SJCRH30 (cell line): ENCODE data around the gene ARHGAP26. TPM values are rescaled to one million over a fixed set of nuclear protein-coding genes. Genes with fewer than 3 reads are reported as not detected.
A peak's percentile ranks its signal among the peaks of the same experiment; 100 is the strongest.

Source experiments
- DNase-seq, 2 experiments: peaks; one replicate each; pipeline ENCODE4 v3.0.0-alpha.2; 2015 to 2020
- H3K27ac ChIP-seq: fragments of 250-450 bp; sonication (Bioruptor Pico); 2 replicates; pipeline ENCODE4 v1.5.1; 2020; ENCODE audit warnings: mild to moderate bottlenecking, moderate library complexity
- H3K27me3 ChIP-seq: fragments of 250-450 bp; sonication (Bioruptor Pico); 2 replicates; pipeline ENCODE4 v1.5.1; 2020; ENCODE audit warnings: mild to moderate bottlenecking, moderate library complexity
- H3K36me3 ChIP-seq: fragments of 250-450 bp; sonication (Bioruptor Pico); 2 replicates; pipeline ENCODE4 v1.5.1; 2020; ENCODE audit warnings: mild to moderate bottlenecking, moderate library complexity
- H3K4me1 ChIP-seq: fragments of 250-450 bp; sonication (Bioruptor Pico); 2 replicates; pipeline ENCODE4 v1.5.1; 2020; ENCODE audit warnings: mild to moderate bottlenecking, moderate library complexity
- H3K4me3 ChIP-seq: fragments of 250-450 bp; sonication (Bioruptor Pico); 2 replicates; pipeline ENCODE4 v1.5.1; 2020; ENCODE audit warnings: mild to moderate bottlenecking, moderate library complexity
- H3K9me3 ChIP-seq: fragments of 250-450 bp; sonication (Bioruptor Pico); replicated peaks from 2 replicates; pipeline ENCODE4 v1.5.1; 2020; ENCODE audit warnings: mild to moderate bottlenecking, moderate library complexity
- total RNA-seq: library from RNA; depleted of rRNA; stranded (reverse); fragments of >200 nt; shearing (Covaris generic); gene quantifications from 2 replicates; pipeline ENCODE4 v1.2.3, GENCODE V29; 2014

ARHGAP26 gene
- total RNA-seq, 1 experiment from 2014 or later, result 16.9 TPM

DNA sequence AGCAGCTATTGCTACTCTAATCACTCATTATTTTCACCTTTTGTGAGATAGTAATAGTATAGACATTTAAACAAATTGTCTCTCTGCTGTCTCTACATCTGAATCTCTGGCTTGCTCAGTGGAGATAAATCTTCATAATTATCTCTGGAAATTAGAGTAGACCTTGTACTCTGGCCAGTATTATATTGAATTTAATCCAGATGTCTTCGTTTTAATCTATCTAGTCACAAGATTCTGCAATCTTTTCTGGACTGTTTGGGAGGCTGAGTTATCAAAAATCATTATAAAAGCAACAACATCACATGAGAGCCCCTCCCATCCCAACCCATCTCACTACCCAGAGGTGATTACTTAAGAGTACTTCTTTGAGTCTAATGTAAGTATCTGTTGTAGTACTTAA is 19.0 kb downstream of the ARHGAP26 start:
- Histone ChIP-seq H3K27ac (no peak overlapping the region), H3K36me3 (no peaks in the 10 kb centered on the region), H3K4me1 (no peaks in the 10 kb centered on the region), H3K9me3 (no peaks in the 10 kb centered on the region), H3K4me3 (no peak overlapping the region), H3K27me3 (no peaks in the 10 kb centered on the region)
- no peak for DNase-seq

GRCh38 chr5:142792012-142792864 is 22.1 kb downstream of the ARHGAP26 start:
- no peaks in the 10 kb centered on the region for H3K36me3 ChIP-seq
- H3K27ac ChIP-seq, result no peak overlapping the region
- H3K4me1 ChIP-seq, result no peaks in the 10 kb centered on the region
- H3K4me3 ChIP-seq, result no peak overlapping the region
- no peaks in the 10 kb centered on the region for H3K9me3 ChIP-seq
- DNase-seq, result no peak
- no peaks in the 10 kb centered on the region for H3K27me3 ChIP-seq

- Histone ChIP-seq H3K9me3 (no peaks in the 10 kb centered on the region), H3K36me3 (no peaks in the 10 kb centered on the region), H3K27ac (no peak overlapping the region), H3K4me1 (no peaks in the 10 kb centered on the region), H3K27me3 (no peaks in the 10 kb centered on the region), H3K4me3 (no peak overlapping the region)
- no peak for DNase-seq
These were observed 22.7 kb downstream of the ARHGAP26 start for GRCh38 chr5:142792865-142793232.

DNA sequence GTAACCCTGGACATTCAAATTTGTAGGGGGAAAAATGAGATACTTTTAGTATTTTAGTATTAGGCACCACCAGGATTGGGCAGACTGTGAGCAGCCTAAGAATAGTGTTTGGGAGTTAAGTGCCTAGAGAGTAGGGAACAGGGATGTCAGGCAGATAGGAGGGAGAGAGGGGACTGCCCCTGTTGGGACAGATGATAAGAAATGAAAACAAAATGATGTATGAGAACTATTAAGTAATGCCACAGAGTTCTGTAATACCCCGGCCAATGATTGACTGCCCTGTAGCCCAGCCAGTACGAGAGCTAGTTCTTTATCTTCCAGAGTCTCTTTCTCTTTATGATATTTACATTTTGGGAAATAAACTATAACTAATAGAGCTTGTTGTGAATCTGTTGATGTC is 24.4 kb downstream of the ARHGAP26 start:
- Histone ChIP-seq H3K9me3 (no peaks in the 10 kb centered on the region), H3K4me3 (no peak overlapping the region), H3K36me3 (no peaks in the 10 kb centered on the region), H3K27me3 (no peaks in the 10 kb centered on the region), H3K4me1 (no peaks in the 10 kb centered on the region), H3K27ac (no peak overlapping the region)
- no peak for DNase-seq

GRCh38 chr5:142795251-142795650 is 25.1 kb downstream of the ARHGAP26 start:
- Histone ChIP-seq H3K27me3 (no peaks in the 10 kb centered on the region), H3K9me3 (no peaks in the 10 kb centered on the region), H3K4me3 (no peak overlapping the region), H3K36me3 (no peaks in the 10 kb centered on the region), H3K27ac (no peak overlapping the region), H3K4me1 (no peaks in the 10 kb centered on the region)
- no peak for DNase-seq

DNA sequence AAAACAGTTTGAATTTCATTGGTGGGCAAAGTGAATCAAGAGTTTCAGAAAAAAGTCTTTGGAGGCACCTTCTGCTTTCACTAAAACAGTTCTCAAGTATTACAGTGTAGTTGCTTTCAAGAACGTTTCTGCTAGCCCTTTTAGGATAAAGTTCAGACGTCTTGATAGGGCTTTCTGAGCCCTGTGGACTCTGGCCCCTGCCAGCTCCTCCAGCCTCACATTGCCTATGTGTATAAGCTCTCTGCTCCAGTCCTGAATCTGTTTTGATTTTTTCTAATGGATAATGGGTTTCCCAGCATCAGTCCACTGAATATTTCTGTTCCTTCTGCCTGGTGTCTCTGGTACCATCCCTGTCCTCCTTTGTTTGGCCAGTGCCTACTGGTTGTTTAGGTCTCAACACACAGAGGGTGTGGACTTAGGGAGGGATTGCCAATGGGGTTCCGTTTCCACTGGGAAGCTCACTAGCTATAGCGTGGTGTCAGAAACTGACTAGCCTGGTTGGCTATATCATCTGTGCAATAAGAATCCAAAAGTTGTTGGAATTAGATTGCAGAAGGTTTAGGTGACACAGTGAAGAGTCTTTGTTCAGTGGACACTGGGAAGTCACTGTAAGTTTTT is 26.4 kb downstream of the ARHGAP26 start:
- H3K27ac ChIP-seq, result no peak overlapping the region
- H3K36me3 ChIP-seq, result no peaks in the 10 kb centered on the region
- H3K9me3 ChIP-seq, result no peaks in the 10 kb centered on the region
- no peak for DNase-seq
- H3K4me3 ChIP-seq, result no peak overlapping the region
- no peaks in the 10 kb centered on the region for H3K4me1 ChIP-seq
- H3K27me3 ChIP-seq, result no peaks in the 10 kb centered on the region

DNA sequence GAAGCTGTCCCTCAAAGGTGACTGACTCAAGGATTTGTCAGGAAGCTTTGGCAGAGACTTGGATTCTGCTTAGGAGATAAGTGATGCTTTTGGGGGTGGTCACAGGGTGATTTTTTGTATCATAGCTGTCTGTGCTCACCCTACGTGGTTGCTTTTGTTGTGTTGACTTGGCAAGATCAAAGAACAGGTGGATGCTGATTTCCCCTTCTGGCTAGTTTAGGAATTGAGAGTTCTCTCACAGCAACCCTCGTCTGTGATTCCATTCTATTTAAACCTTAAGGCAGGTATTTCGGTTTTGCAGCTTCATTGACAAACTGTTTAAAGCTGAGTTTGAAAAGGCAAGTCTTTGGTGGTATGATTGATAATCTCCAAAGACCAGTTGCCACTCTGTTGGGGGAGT is 27.2 kb downstream of the ARHGAP26 start:
- no peaks in the 10 kb centered on the region for H3K36me3 ChIP-seq
- DNase-seq, result no peak
- no peak overlapping the region for H3K27ac ChIP-seq
- H3K9me3 ChIP-seq, result no peaks in the 10 kb centered on the region
- no peak overlapping the region for H3K4me3 ChIP-seq
- no peaks in the 10 kb centered on the region for H3K4me1 ChIP-seq
- no peaks in the 10 kb centered on the region for H3K27me3 ChIP-seq

- no peak for DNase-seq
- Histone ChIP-seq H3K9me3 (no peaks in the 10 kb centered on the region), H3K4me3 (no peak overlapping the region), H3K36me3 (no peaks in the 10 kb centered on the region), H3K27ac (no peak overlapping the region), H3K27me3 (no peaks in the 10 kb centered on the region), H3K4me1 (no peaks in the 10 kb centered on the region)
These were observed 28.1 kb downstream of the ARHGAP26 start for GRCh38 chr5:142798099-142798770.

DNA sequence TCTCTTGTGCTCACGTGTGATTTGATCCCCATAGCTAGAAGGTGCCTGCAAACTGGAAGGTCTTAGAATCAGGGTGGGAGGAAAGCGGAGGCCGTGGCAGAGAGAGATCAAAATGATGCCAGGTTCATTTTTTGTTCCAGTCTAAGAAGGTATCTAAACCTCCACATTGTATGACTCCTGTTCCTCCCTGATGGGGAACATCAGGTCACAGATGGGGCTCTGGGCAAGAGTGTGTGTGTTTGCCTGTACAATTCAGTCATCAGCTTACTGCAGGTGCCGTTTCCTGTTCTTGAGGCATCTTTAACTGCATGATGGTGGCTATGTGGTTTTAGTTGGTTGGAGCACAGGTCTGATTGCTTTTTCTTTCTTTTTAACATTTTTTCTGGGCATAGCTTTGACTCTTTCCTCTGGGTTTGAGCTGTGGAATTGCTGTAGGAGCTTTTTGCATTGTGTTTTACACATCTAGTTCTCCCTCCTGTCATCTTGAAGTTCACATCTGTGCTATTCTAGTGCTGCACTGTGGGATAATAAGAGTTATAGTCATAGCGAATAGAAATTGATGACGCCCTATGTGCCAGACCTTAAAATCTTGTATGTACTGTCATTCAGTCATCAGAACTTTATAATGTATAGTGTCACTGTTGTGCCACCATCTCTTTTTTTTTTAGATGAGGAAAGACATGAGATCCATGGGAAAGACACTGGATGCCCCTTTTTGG is 30.8 kb downstream of the ARHGAP26 start:
- Histone ChIP-seq H3K36me3 (no peaks in the 10 kb centered on the region), H3K4me3 (no peak overlapping the region)
- no peak for DNase-seq

DNA sequence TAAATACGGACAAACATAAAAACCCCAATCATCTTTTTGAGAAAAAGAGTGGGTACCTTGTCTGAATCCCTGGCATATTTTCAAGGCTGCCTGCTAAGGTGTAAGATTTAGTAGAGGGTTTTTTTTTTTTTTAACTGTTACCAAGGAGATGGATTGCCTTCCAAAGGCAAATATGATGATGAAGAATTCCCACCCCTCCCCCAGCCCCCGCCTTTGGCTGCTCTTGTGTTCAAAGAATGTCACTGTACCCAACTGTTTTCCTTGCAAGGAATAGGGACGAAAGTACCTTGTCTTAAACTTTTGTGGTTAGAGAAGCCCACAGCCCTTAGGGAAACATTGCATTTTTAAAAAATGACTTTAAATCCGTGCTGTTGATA is 31.3 kb downstream of the ARHGAP26 start:
- Histone ChIP-seq H3K4me1 (peaks cover 8% of the 10 kb centered on the region), H3K27me3 (no peaks in the 10 kb centered on the region), H3K27ac (no peak overlapping the region), H3K36me3 (no peaks in the 10 kb centered on the region), H3K4me3 (no peak overlapping the region), H3K9me3 (no peaks in the 10 kb centered on the region)
- DNase-seq, result no peak

More for the DNA sequence above, 30.8 kb downstream of the ARHGAP26 start:
- no peaks in the 10 kb centered on the region for H3K9me3 ChIP-seq
- no peak overlapping the region for H3K27ac ChIP-seq
- no peaks in the 10 kb centered on the region for H3K27me3 ChIP-seq
- peaks cover 3% of the 10 kb centered on the region; the same call in 1 of the 2 replicates for H3K4me1 ChIP-seq

DNA sequence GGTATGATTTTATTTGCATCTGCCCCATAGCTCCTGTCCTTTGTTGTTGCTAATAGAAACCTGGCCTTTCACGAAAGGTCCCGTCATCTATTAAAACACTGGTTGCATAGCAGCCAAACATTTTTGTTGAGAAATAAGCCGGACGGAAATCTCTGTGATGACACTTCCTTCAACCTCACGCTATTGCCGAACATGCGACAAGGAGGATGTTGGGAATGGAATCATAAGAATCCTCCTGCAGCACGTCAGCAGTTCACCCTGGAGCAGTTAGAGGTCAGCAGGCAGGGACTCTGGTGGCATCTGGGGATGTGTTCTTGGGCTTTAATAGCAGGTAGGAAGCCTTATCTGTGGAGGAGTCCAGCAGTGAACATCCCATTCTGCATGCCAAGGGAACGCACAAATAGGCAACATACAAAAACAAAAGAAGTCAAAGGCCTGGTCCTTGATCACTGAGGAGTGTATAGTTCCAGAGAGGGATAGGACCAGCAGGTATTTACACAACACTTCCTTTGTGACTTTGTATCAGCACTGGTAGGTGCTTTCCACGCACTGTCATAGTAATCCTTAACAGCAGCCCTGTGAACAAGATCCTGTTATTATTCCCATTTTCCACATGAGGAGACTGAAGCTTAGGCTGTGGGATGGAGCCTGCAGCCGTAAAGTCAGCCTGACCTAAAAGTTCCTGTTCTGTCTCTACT is 33.4 kb downstream of the ARHGAP26 start:
- Histone ChIP-seq H3K36me3 (no peaks in the 10 kb centered on the region), H3K4me1 (peaks cover 27% of the 10 kb centered on the region), H3K9me3 (no peaks in the 10 kb centered on the region), H3K27me3 (no peaks in the 10 kb centered on the region), H3K4me3 (no peak overlapping the region), H3K27ac (no peak overlapping the region)
- no peak for DNase-seq

- Histone ChIP-seq H3K4me3 (no peak overlapping the region), H3K4me1 (peaks cover 45% of the 10 kb centered on the region)
These were observed 35.2 kb downstream of the ARHGAP26 start for GRCh38 chr5:142805339-142805738.

DNA sequence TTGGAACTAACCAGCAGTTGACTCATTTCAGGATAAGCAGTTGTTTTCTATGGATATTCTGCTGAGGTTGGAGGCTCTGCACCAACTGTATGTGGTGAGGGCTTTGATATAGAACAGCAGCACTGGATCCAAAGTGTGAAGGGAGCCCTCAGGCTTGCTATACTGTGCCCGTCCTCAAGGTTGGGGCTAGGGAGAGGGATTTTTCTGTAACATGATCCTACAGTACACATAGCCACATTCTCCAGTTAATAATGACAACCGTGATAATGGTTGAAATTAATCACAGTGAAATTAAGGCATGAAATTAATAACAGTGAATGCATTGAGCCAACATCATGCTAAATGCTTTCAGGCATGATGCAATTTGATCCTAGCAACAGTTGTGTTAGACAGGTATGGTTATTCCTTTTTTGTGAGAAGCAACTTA is 36.7 kb downstream of the ARHGAP26 start:
- Histone ChIP-seq H3K27ac (peak overlapping the region; percentile 77), H3K27me3 (no peaks in the 10 kb centered on the region), H3K9me3 (no peaks in the 10 kb centered on the region), H3K36me3 (no peaks in the 10 kb centered on the region), H3K4me3 (no peak overlapping the region), H3K4me1 (peaks cover 56% of the 10 kb centered on the region)
- peak; percentile 84 to 92 for DNase-seq

More at GRCh38 chr5:142805339-142805738, 35.2 kb downstream of the ARHGAP26 start:
- no peaks in the 10 kb centered on the region for H3K9me3 ChIP-seq
- no peaks in the 10 kb centered on the region for H3K36me3 ChIP-seq
- H3K27ac ChIP-seq, result no peak overlapping the region; the same call in 1 of the 2 replicates
- no peaks in the 10 kb centered on the region for H3K27me3 ChIP-seq
- DNase-seq, result no peak

DNA sequence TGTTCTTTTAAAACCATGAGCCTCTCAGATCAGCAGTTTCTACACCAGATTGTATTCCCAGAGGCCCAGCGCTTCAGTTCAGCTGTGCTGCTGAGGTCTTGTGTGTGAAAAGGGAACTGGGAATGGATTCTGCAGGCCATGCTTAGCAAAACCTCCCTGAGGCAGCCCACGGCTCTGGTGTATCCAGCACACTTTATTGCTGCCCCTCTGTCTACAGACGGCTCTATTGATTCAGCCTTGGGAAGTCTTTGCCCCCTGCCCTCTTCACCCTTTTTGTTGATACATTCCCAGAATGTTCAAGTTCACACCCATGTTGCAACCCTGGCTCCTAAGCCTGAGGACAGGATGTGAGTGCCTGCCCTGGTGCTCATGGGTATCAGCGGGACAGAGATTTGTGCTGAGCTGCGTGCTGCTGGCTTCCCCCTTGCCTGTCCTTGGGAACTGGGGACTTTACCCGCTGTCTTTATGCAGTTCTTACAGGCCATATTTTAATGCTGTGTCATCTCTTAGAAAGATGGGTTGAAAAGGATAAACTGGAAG is 37.3 kb downstream of the ARHGAP26 start:
- Histone ChIP-seq H3K27ac (peak overlapping the region; percentile 77), H3K36me3 (no peaks in the 10 kb centered on the region), H3K27me3 (no peaks in the 10 kb centered on the region), H3K4me1 (peaks cover 56% of the 10 kb centered on the region), H3K9me3 (no peaks in the 10 kb centered on the region), H3K4me3 (0 out of 2 replicates have a peak overlapping the region, but pooled peaks have one; percentile 2)
- peak; percentile 81 to 89 for DNase-seq
